Upper lobe of left lung (tissue), 6 donors: ENCODE results near the gene GMPPA. TPM values are rescaled to one million over a fixed set of nuclear protein-coding genes. Genes with fewer than 3 reads are reported as not detected.

Experiments
- ATAC-seq, 2 donors: fragments of 200-7000 bp; cut with Tn5 transposase; one replicate each; pipeline ENCODE4 v1.9.1; 2022; ENCODE audit warnings: mild to moderate bottlenecking in 2 of 2, moderate library complexity in 2 of 2; ENCODE audit not compliant: low FRiP score in 2 of 2
- DNase-seq, 2 donors: peaks; one replicate each; pipeline ENCODE4 v3.0.0-alpha.2; 2019 to 2020
- H3K27ac ChIP-seq, 4 donors: fragments of 200-600 bp; sonication (generic); one replicate each; pipeline ENCODE4 v1.5.1; 2016 to 2019
- H3K27me3 ChIP-seq, 4 donors: fragments of 200-600 bp; sonication (generic); one replicate each; pipeline ENCODE4 v1.5.1; 2017 to 2019
- H3K36me3 ChIP-seq, 4 donors: fragments of 200-600 bp; sonication (generic); one replicate each; pipeline ENCODE4 v1.5.1; 2016 to 2019
- H3K4me1 ChIP-seq, 4 donors: fragments of 200-600 bp; sonication (generic); one replicate each; pipeline ENCODE4 v1.5.1; 2018 to 2019
- H3K4me3 ChIP-seq, 4 donors: fragments of 200-600 bp; sonication (generic); one replicate each; pipeline ENCODE4 v1.5.1; 2017 to 2019; ENCODE audit warnings: mild to moderate bottlenecking in 2 of 4, moderate library complexity in 1 of 4
- H3K9me3 ChIP-seq, 4 donors: fragments of 200-600 bp; sonication (generic); one replicate each; pipeline ENCODE4 v1.5.1; 2018 to 2019
- CTCF ChIP-seq, 6 experiments: fragments of 450-650 bp in 4 of 6; fragments of 200-600 bp in 2 of 6; sonication (generic) in 2 of 6; IDR thresholded peaks; one replicate each; pipeline ENCODE4 v1.5.1; 2016 to 2019; ENCODE audit warnings: antibody characterized with exemption in 6 of 6
- EP300 ChIP-seq, 4 donors: sonication (generic); formaldehyde crosslinking; IDR thresholded peaks; one replicate each; pipeline ENCODE4 v1.5.1; 2017; ENCODE audit warnings: antibody characterized with exemption in 4 of 4, control low read depth in 2 of 4
- POLR2A ChIP-seq, 4 donors: fragments of 450-650 bp; IDR thresholded peaks; one replicate each; pipeline ENCODE4 v1.5.1; 2016 to 2017; ENCODE audit warnings: antibody characterized with exemption in 4 of 4, mild to moderate bottlenecking in 2 of 4
- POLR2AphosphoS5 ChIP-seq, 2 donors: sonication (generic); formaldehyde crosslinking; IDR thresholded peaks; one replicate each; pipeline ENCODE4 v1.5.1; 2017; ENCODE audit warnings: antibody characterized with exemption in 2 of 2
- WGBS, 2 donors: methylation state at CpG; one replicate each; pipeline ENCODE4 v1.1.5; 2017 to 2018; 5-methylcytosine and 5-hydroxymethylcytosine counted together
- total RNA-seq, 6 donors: library from RNA; depleted of rRNA in 4 of 6; stranded (reverse); fragments of >200 nt in 4 of 6; gene quantifications; one replicate each; pipeline versions ENCODE4 v1.1.0 to v1.2.1, GENCODE V29; 2016 to 2021
- donor health status: DM: no; HTN: no; CAD: no; lungs with moderate emphysema.
- donor health status: DM: no; HTN: yes; CAD: no; lungs with severe emphysema.

GMPPA gene
- total RNA-seq, 6 donors from 2014 or later = 20.8 to 38.5 (median 24.9) TPM

- no peak for TF ChIP-seq POLR2A (IDR thresholded peaks at IDR 0.05)
- TF ChIP-seq POLR2AphosphoS5 (IDR thresholded peaks at IDR 0.05) = no peak
- TF ChIP-seq EP300 (IDR thresholded peaks at IDR 0.05) = no peak
- no peak for TF ChIP-seq CTCF (IDR thresholded peaks at IDR 0.05)
- Histone ChIP-seq H3K36me3 (no peaks in the 10 kb centered on the region), H3K9me3 (no peaks in the 10 kb centered on the region), H3K4me3 (peak overlapping the region in 1 of 4 donors; percentile 17), H3K27ac (peak overlapping the region in 1 of 4 donors; percentile 6), H3K4me1 (peaks cover 10 to 16% (median 11%) of the 10 kb centered on the region in 4 donors), H3K27me3 (peaks cover 1 to 43% (median 21%) of the 10 kb centered on the region in 4 donors)
- WGBS, 2 donors = 24 to 34% methylated on average over 15 to 18 of the region's 24 CpGs
- no peak for DNase-seq
- ATAC-seq = no peak
Observed at GRCh38 chr2:219523031-219523671, 24.5 kb downstream of the GMPPA start.

- ATAC-seq (no peak), DNase-seq (no peak)
- H3K4me1 ChIP-seq = peaks cover 10 to 18% (median 11%) of the 10 kb centered on the region in 4 donors
- no peak overlapping the region for H3K4me3 ChIP-seq
- WGBS, 2 donors = 86 to 93% methylated on average over 2 of the region's 2 CpGs
- no peak overlapping the region for H3K27ac ChIP-seq
- no peak for TF ChIP-seq EP300 (IDR thresholded peaks at IDR 0.05)
- TF ChIP-seq POLR2AphosphoS5 (IDR thresholded peaks at IDR 0.05) = no peak
- TF ChIP-seq CTCF (IDR thresholded peaks at IDR 0.05) = no peak
- no peak for TF ChIP-seq POLR2A (IDR thresholded peaks at IDR 0.05)
- H3K36me3 ChIP-seq = no peaks in the 10 kb centered on the region
- peaks cover 1 to 43% (median 23%) of the 10 kb centered on the region in 4 donors for H3K27me3 ChIP-seq
- H3K9me3 ChIP-seq = no peaks in the 10 kb centered on the region
Observed at GRCh38 chr2:219524817-219525216, 26.1 kb downstream of the GMPPA start.

GRCh38 chr2:219525533-219526232 is 27.0 kb downstream of the GMPPA start:
- Histone ChIP-seq H3K4me1 (peaks cover 10 to 25% (median 11%) of the 10 kb centered on the region in 4 donors), H3K9me3 (no peaks in the 10 kb centered on the region), H3K27me3 (peaks cover 1 to 43% (median 23%) of the 10 kb centered on the region in 4 donors), H3K4me3 (no peak overlapping the region), H3K36me3 (no peaks in the 10 kb centered on the region), H3K27ac (no peak overlapping the region)
- no peak for TF ChIP-seq POLR2A (IDR thresholded peaks at IDR 0.05)
- no peak for TF ChIP-seq POLR2AphosphoS5 (IDR thresholded peaks at IDR 0.05)
- no peak for TF ChIP-seq EP300 (IDR thresholded peaks at IDR 0.05)
- TF ChIP-seq CTCF (IDR thresholded peaks at IDR 0.05) = no peak
- 45 to 46% methylated on average over 9 of the region's 9 CpGs for WGBS, 2 donors
- ATAC-seq (no peak), DNase-seq (no peak)

GRCh38 chr2:219526320-219527075 is 27.8 kb downstream of the GMPPA start:
- Histone ChIP-seq H3K9me3 (no peaks in the 10 kb centered on the region), H3K27ac (no peak overlapping the region), H3K27me3 (peaks cover 1 to 37% (median 20%) of the 10 kb centered on the region in 4 donors), H3K4me3 (no peak overlapping the region), H3K36me3 (no peaks in the 10 kb centered on the region), H3K4me1 (peaks cover 10 to 25% (median 11%) of the 10 kb centered on the region in 4 donors)
- WGBS, 2 donors = 51 to 59% methylated on average over 7 to 11 of the region's 11 CpGs
- TF ChIP-seq POLR2AphosphoS5 (IDR thresholded peaks at IDR 0.05) (no peak), POLR2A (IDR thresholded peaks at IDR 0.05) (no peak), CTCF (IDR thresholded peaks at IDR 0.05) (no peak), EP300 (IDR thresholded peaks at IDR 0.05) (no peak)
- DNase-seq = no peak
- ATAC-seq = no peak
